ENCODE measurements around the gene RPL21. TPM values are rescaled to one million over a fixed set of nuclear protein-coding genes. Genes with fewer than 3 reads are reported as not detected.
"Not testable (repeated sequence)": the region's sequence is repeated elsewhere in the genome, so short reads cannot be mapped to it uniquely, and the experiment has no call there.

Gene RPL21
- total RNA-seq, 1 donor from 2014 or later: 1,112 TPM

DNA sequence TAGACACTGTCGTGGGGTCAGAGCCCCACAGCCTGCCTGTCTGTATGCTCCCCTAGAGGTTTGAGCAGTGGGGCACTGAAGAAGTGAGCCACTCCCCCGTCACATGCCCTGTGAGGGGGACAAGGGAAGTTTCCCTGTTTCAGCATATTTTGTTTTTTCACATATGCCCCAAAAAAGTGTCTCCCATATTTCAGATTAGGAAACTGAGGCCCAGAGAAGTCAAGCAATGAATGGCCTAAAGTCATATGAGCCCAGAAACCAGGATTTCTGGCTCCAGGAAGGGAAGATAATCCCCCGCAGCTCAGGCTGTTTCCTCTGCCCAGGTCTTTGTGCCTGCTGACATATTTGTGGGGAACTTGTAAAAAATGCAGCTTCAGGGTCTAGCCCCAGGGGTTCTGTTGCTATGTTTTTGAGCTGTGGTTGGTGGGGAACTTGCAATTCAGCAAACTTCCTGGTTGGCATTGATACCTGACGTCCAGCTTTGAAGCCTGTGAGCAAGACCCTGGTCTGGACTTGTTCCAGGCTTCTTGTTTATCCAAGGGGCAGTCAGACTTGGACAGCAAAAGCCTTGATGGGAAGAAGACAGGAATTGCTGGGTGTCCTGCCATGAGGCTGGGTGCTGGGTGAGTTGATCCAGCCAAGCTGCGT, 28.8 kb downstream of the RPL21 start:
- Mint-ChIP-seq H3K27ac (no peak overlapping the region), H3K4me3 (ENCODE audit: low read depth) (no peak overlapping the region), H3K27me3 (ENCODE audit: low read depth) (peaks cover 10% of the 10 kb centered on the region), H3K36me3 (ENCODE audit: low read depth) (no peaks in the 10 kb centered on the region), H3K9me3 (no peaks in the 10 kb centered on the region), H3K4me1 (ENCODE audit: low read depth) (no peaks in the 10 kb centered on the region)
- DNase-seq (ENCODE audit: low spot score): no peak
- intact Hi-C loops (cut with micrococcal nuclease): loop anchor here (5.0 kb wide), 1 partner anchor 293 kb away; no protein-coding TSS in a partner anchor

- intact Hi-C loops (cut with micrococcal nuclease): loop anchor here (5.0 kb wide), 1 partner anchor 294 kb away; no protein-coding TSS in a partner anchor
- Mint-ChIP-seq H3K27me3 (ENCODE audit: low read depth) (peaks cover 3% of the 10 kb centered on the region), H3K27ac (no peak overlapping the region), H3K4me3 (ENCODE audit: low read depth) (no peak overlapping the region), H3K9me3 (no peaks in the 10 kb centered on the region), H3K36me3 (ENCODE audit: low read depth) (no peaks in the 10 kb centered on the region), H3K4me1 (ENCODE audit: low read depth) (no peaks in the 10 kb centered on the region)
- no peak for DNase-seq (ENCODE audit: low spot score)
These were observed 29.5 kb downstream of the RPL21 start for GRCh38 chr13:27280841-27281240.

DNA sequence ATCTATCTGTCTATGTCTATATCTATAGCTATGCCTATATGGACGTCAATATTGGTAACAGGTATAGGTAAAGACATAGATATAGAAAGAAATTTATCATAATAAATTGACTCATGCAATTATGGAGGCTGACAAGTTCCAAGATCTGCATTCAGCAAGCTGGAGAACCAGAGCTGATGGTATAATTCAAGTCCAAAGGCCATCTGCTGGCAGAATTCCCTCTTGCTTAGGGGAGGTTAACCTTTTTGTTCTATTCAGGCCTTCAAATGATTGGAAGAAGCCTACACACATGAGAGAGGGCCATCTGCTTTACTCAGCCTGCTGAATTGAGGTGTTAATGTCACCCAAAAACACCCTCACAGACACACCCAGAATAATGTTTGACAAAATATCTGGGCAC, 30.1 kb downstream of the RPL21 start:
- intact Hi-C loops (cut with micrococcal nuclease): loop anchor here (5.0 kb wide), 1 partner anchor 294 kb away; no protein-coding TSS in a partner anchor
- H3K9me3 Mint-ChIP-seq: no peaks in the 10 kb centered on the region
- no peak for DNase-seq (ENCODE audit: low spot score)
- H3K4me3 Mint-ChIP-seq (ENCODE audit: low read depth): no peak overlapping the region
- H3K36me3 Mint-ChIP-seq (ENCODE audit: low read depth): no peaks in the 10 kb centered on the region
- no peaks in the 10 kb centered on the region for H3K27me3 Mint-ChIP-seq (ENCODE audit: low read depth)
- H3K4me1 Mint-ChIP-seq (ENCODE audit: low read depth): no peaks in the 10 kb centered on the region
- H3K27ac Mint-ChIP-seq: no peak overlapping the region

DNA sequence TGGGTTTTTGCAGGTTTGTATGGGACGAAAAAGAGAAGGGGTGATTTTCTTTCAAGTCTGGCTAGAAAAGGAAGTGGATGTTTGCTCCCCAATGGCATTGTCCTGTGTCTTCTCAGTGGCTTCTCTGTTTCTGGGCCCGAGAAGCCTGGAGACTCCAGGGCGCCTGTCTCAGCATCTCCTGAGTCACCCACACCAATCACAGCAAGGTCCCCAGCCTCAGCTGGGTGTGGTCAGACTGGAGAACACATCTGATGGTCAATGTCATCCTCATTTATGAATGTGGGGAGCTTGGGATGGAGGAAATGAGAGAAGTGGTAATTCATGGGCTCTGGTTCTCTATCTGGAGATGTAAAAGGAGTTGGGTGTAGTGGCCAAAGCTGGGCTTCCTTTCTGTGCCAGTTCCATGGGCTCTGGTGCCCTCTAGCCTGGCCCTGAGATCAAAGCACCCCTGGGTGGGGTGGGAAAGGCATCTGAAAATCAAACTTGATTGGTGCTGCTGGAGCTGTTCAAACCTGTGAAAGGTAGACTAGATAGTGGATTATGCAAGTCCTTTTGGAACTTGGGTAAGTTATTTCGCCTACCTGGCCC, 32.6 kb downstream of the RPL21 start:
- Mint-ChIP-seq H3K9me3 (no peaks in the 10 kb centered on the region), H3K4me3 (ENCODE audit: low read depth) (no peak overlapping the region), H3K36me3 (ENCODE audit: low read depth) (no peaks in the 10 kb centered on the region), H3K27me3 (ENCODE audit: low read depth) (no peaks in the 10 kb centered on the region), H3K27ac (no peak overlapping the region), H3K4me1 (ENCODE audit: low read depth) (no peaks in the 10 kb centered on the region)
- intact Hi-C loops (cut with micrococcal nuclease): loop anchor here (5.0 kb wide), 1 partner anchor 297 kb away; no protein-coding TSS in a partner anchor
- DNase-seq (ENCODE audit: low spot score): no peak

GRCh38 chr13:27288392-27288791, 37.0 kb downstream of the RPL21 start:
- intact Hi-C loops (cut with micrococcal nuclease): no loop called here

DNA sequence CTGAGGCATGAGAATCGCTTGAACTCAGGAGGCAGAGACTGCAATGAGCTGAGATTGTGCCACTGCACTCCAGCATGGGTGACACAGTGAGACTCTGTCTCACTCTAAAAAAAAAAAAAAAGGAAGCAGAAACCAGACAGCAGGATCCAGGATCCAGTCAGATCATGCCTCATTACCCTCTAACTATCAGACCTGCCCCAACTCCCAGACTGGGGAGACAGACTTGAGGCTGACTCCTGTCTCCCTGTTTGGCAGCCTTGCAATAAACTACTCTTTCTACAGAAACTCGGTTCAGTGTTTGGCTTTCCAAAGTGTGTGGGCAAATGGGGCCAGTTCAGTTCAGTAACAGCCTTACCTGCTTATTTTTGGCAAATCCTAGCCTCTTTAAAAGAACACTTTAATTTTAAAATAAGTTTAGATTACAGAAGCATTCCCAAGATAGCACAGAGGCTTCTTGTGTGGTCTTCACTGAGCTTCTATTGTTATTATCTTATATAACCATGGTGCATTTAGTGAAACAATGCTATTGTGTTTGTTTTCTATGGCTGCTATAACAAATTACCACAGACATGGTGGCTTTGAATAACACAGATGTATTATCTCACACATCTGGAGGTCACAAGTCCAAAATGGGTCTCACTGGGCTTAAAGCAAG, 37.8 kb downstream of the RPL21 start:
- H3K9me3 Mint-ChIP-seq: no peaks in the 10 kb centered on the region
- H3K27ac Mint-ChIP-seq: no peak overlapping the region
- no peak overlapping the region for H3K4me3 Mint-ChIP-seq (ENCODE audit: low read depth)
- peaks cover 13% of the 10 kb centered on the region for H3K4me1 Mint-ChIP-seq (ENCODE audit: low read depth)
- no peak for DNase-seq (ENCODE audit: low spot score)
- no peaks in the 10 kb centered on the region for H3K36me3 Mint-ChIP-seq (ENCODE audit: low read depth)
- H3K27me3 Mint-ChIP-seq (ENCODE audit: low read depth): no peaks in the 10 kb centered on the region
- intact Hi-C loops (cut with micrococcal nuclease): no loop called here

More at GRCh38 chr13:27288392-27288791, 37.0 kb downstream of the RPL21 start:
- Mint-ChIP-seq H3K27ac (no peak overlapping the region), H3K27me3 (ENCODE audit: low read depth) (no peaks in the 10 kb centered on the region), H3K36me3 (ENCODE audit: low read depth) (no peaks in the 10 kb centered on the region), H3K4me1 (ENCODE audit: low read depth) (peaks cover 5% of the 10 kb centered on the region), H3K9me3 (no peaks in the 10 kb centered on the region), H3K4me3 (ENCODE audit: low read depth) (no peak overlapping the region)
- DNase-seq (ENCODE audit: low spot score): no peak

DNA sequence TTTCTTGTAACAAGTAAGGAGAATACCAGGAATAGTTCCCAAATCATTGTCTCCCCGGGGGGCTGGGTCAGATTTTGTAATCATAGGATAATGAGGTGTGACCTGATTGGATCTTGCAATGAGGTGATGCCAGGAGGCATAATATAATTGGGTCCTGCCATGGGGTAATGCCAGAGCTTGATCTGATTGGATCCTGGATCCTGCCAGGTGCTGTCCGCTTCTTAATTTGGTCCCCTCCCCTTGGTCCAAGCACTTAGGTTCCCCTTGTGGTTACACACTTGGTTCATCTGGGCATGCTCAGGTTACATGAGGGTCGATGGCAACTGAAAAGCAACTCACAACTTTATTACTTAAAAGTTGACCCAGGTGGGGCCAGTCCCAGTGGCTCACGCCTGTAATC, 39.4 kb downstream of the RPL21 start:
- Mint-ChIP-seq H3K4me1 (ENCODE audit: low read depth) (peaks cover 17% of the 10 kb centered on the region), H3K4me3 (ENCODE audit: low read depth) (no peak overlapping the region), H3K36me3 (ENCODE audit: low read depth) (no peaks in the 10 kb centered on the region), H3K27ac (no peak overlapping the region), H3K27me3 (ENCODE audit: low read depth) (no peaks in the 10 kb centered on the region), H3K9me3 (no peaks in the 10 kb centered on the region)
- intact Hi-C loops (cut with micrococcal nuclease): no loop called here
- no peak for DNase-seq (ENCODE audit: low spot score)

DNA sequence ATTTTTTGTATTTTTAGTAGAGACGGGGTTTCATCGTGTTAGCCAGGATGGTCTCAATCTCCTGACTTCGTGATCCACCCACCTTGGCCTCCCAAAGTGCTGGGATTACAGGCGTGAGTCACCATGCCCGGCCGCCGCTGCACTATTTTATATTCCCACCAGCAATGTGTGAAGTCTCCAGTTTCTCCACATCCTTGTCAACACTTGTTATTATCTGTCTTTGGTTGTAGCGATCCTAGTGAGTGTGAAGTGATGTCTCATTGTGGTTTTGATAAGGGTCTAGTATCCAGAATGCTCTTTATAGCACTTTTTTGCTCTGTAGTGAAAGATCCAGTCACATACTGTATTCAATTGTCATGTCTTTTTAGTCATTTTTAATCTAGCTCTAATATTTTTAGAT, 40.6 kb downstream of the RPL21 start:
- intact Hi-C loops (cut with micrococcal nuclease); H3K36me3 Mint-ChIP-seq (ENCODE audit: low read depth); H3K27ac Mint-ChIP-seq; DNase-seq (ENCODE audit: low spot score); H3K9me3 Mint-ChIP-seq; H3K27me3 Mint-ChIP-seq (ENCODE audit: low read depth); H3K4me3 Mint-ChIP-seq (ENCODE audit: low read depth): not testable (repeated sequence)
- H3K4me1 Mint-ChIP-seq (ENCODE audit: low read depth): peaks cover 17% of the 10 kb centered on the region

DNA sequence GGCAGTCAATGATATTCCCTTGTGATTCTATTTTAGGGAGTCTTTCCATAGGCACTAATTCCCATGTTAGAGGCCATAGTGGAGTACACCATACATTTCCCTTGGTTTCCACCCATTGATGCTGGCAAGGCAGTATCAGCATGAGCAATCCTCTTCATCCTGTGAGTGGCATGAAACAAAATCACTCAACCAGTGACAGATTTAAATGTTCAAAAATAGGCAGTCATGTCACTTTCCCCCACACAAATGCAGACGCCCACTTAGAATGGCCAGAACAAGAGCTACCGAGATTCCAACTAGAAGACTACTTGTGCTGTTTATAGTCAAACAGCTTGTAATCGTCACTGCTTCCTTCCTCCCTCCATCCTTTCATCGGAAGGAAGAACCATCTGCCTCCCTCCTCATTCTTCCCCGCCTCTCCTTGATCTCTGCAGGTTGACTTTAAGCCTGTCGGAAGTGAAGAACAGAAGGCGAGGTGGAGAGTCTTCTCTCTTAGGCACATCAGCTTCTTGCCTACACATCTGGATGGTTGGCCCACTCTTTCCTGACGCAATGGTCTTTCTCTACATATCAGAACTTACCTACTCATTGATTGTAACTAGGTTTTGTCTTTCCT, 41.8 kb downstream of the RPL21 start:
- intact Hi-C loops (cut with micrococcal nuclease): no loop called here
- Mint-ChIP-seq H3K36me3 (ENCODE audit: low read depth) (no peaks in the 10 kb centered on the region), H3K27me3 (ENCODE audit: low read depth) (no peaks in the 10 kb centered on the region), H3K4me1 (ENCODE audit: low read depth) (peaks cover 17% of the 10 kb centered on the region), H3K9me3 (no peaks in the 10 kb centered on the region), H3K4me3 (ENCODE audit: low read depth) (no peak overlapping the region), H3K27ac (no peak overlapping the region)
- DNase-seq (ENCODE audit: low spot score): no peak

GRCh38 chr13:27293873-27294515, 42.6 kb downstream of the RPL21 start:
- no peak overlapping the region for H3K4me3 Mint-ChIP-seq (ENCODE audit: low read depth)
- no peaks in the 10 kb centered on the region for H3K9me3 Mint-ChIP-seq
- intact Hi-C loops (cut with micrococcal nuclease): no loop called here
- DNase-seq (ENCODE audit: low spot score): no peak
- H3K4me1 Mint-ChIP-seq (ENCODE audit: low read depth): peaks cover 17% of the 10 kb centered on the region
- H3K36me3 Mint-ChIP-seq (ENCODE audit: low read depth): no peaks in the 10 kb centered on the region
- H3K27me3 Mint-ChIP-seq (ENCODE audit: low read depth): no peaks in the 10 kb centered on the region
- no peak overlapping the region for H3K27ac Mint-ChIP-seq

- Mint-ChIP-seq H3K4me1 (ENCODE audit: low read depth) (peaks cover 17% of the 10 kb centered on the region), H3K27ac (no peak overlapping the region), H3K27me3 (ENCODE audit: low read depth) (no peaks in the 10 kb centered on the region), H3K36me3 (ENCODE audit: low read depth) (no peaks in the 10 kb centered on the region), H3K9me3 (no peaks in the 10 kb centered on the region), H3K4me3 (ENCODE audit: low read depth) (no peak overlapping the region)
- intact Hi-C loops (cut with micrococcal nuclease): no loop called here
- DNase-seq (ENCODE audit: low spot score): no peak
These were observed 43.7 kb downstream of the RPL21 start for GRCh38 chr13:27295096-27295495.

GRCh38 chr13:27295660-27296059, 44.3 kb downstream of the RPL21 start:
- intact Hi-C loops (cut with micrococcal nuclease): no loop called here
- Mint-ChIP-seq H3K36me3 (ENCODE audit: low read depth) (no peaks in the 10 kb centered on the region), H3K9me3 (no peaks in the 10 kb centered on the region), H3K4me1 (ENCODE audit: low read depth) (peaks cover 17% of the 10 kb centered on the region), H3K27me3 (ENCODE audit: low read depth) (no peaks in the 10 kb centered on the region), H3K4me3 (ENCODE audit: low read depth) (no peak overlapping the region), H3K27ac (no peak overlapping the region)
- no peak for DNase-seq (ENCODE audit: low spot score)

All from activated T-helper 2 cell treated with anti-CD3 and anti-CD28 coated beads, Interferon-gamma antibody, Interleukin-2, Interleukin-4, amounts not matched to agents 10 μg/mL and 5 μg/mL and 100 μg/mL, durations not matched to agents 14 hours and 24 hours and 36 hours (primary cell).